HepG2 (cell line): Measurements from ENCODE around the gene CTXN3. TPM values are rescaled to one million over a fixed set of nuclear protein-coding genes. Genes with fewer than 3 reads are reported as not detected.

Experiments used
- ATAC-seq: fragments of 200-7000 bp; cut with Tn5 transposase; 3 replicates; pipeline ENCODE4 v1.9.1; 2020; ENCODE audit warnings: mild to moderate bottlenecking, moderate library complexity
- BruUV-seq: library from RNA; stranded (reverse); fragments of 400-500 nt; replicated peaks from 2 replicates; lab custom pipeline; 2021; lab: Mats Ljungman, UMichigan
- CTCF ChIA-PET: fragments of 300-600 bp; formaldehyde crosslinking; extraction: SDS; loops from one replicate; lab custom pipeline; 2021; ENCODE audit warnings: low total read pairs, inconsistent platforms, low intra/inter-chr PET ratio; lab: Yijun Ruan, JAX
- POLR2A ChIA-PET: fragments of 350-600 bp; sonication (Branson Sonifier 250); formaldehyde crosslinking; loops from one replicate; lab custom pipeline; 2020; ENCODE audit warnings: antibody characterized with exemption, inconsistent platforms; lab: Yijun Ruan, JAX
- DNase-seq: peaks from one replicate; pipeline ENCODE4 v3.0.0-alpha.2; 2015; ENCODE audit warnings: low spot score
- FAIRE-seq: peaks from 3 replicates; lab custom pipeline; 2011; peaks lifted over from hg19 to GRCh38; lab: Jason Lieb, UNC
- H2AFZ ChIP-seq: one replicate; pipeline ENCODE4 v1.6.1; 2011; ENCODE audit warnings: low read length, inconsistent platforms
- H3K27ac ChIP-seq: fragments of 300-600 bp; 3 replicates; pipeline ENCODE4 v1.8.0; 2011; ENCODE audit warnings: mixed run types, mild to moderate bottlenecking, mixed read lengths, low read length, inconsistent platforms; ENCODE audit not compliant: insufficient read depth; ENCODE audit errors: extremely low read length
- H3K27me3 ChIP-seq, 2 experiments: fragments of 200-600 bp in 1 of 2; 2 replicates in 1 of 2; 3 replicates in 1 of 2; pipeline versions ENCODE4 v1.6.0 to v1.8.0; 2011; ENCODE audit warnings: low read length in 2 of 2, mild to moderate bottlenecking in 2 of 2, moderate library complexity in 2 of 2, inconsistent platforms in 1 of 2; ENCODE audit not compliant: insufficient read depth in 2 of 2, control insufficient read depth in 1 of 2
- H3K36me3 ChIP-seq, 2 experiments: fragments of 200-600 bp in 1 of 2; replicated peaks in 1 of 2; 2 replicates in 1 of 2; 3 replicates in 1 of 2; pipeline versions ENCODE4 v1.5.1 to v1.8.0; 2011; ENCODE audit warnings: low read length in 2 of 2, inconsistent platforms in 1 of 2; ENCODE audit not compliant: insufficient read depth in 2 of 2, control insufficient read depth in 1 of 2
- H3K4me1 ChIP-seq: 2 replicates; pipeline ENCODE4 v1.5.1; 2012; ENCODE audit warnings: low read length, inconsistent platforms; ENCODE audit not compliant: insufficient read depth
- H3K4me2 ChIP-seq: 2 replicates; pipeline ENCODE4 v1.6.0; 2011; ENCODE audit warnings: low read depth, low read length, inconsistent platforms
- H3K4me3 ChIP-seq, 3 experiments: fragments of 200-600 bp in 1 of 3; sonication (generic), shearing (Covaris generic) in 1 of 3; replicated peaks in 1 of 3; 2 replicates each; pipeline ENCODE4 v1.5.1; 2011 to 2016; ENCODE audit warnings: low read length in 3 of 3, inconsistent platforms in 2 of 3, low read depth in 2 of 3, mild to moderate bottlenecking in 2 of 3, control low read depth in 1 of 3, mixed read lengths in 1 of 3; ENCODE audit not compliant: insufficient read depth in 1 of 3
- H3K79me2 ChIP-seq: one replicate; pipeline ENCODE4 v1.6.1; 2011; ENCODE audit warnings: low read length, inconsistent platforms; ENCODE audit not compliant: insufficient read depth
- H3K9ac ChIP-seq: 2 replicates; pipeline ENCODE4 v1.6.0; 2011; ENCODE audit warnings: mild to moderate bottlenecking, low read depth, low read length, inconsistent platforms; ENCODE audit not compliant: insufficient read depth
- H3K9me3 ChIP-seq: 2 replicates; pipeline ENCODE4 v1.5.1; 2012; ENCODE audit warnings: mild to moderate bottlenecking, low read length
- H4K20me1 ChIP-seq: 2 replicates; pipeline ENCODE4 v1.6.0; 2011; ENCODE audit warnings: inconsistent platforms, mild to moderate bottlenecking, low read length, moderate library complexity; ENCODE audit not compliant: insufficient read depth
- E2F5 ChIP-seq: sonication (generic); formaldehyde crosslinking; conservative IDR thresholded peaks from 2 replicates; pipeline ENCODE4 v1.4.0; 2020; ENCODE audit warnings: missing genetic modification reagents
- FOXO4 ChIP-seq: sonication (generic); formaldehyde crosslinking; conservative IDR thresholded peaks from 2 replicates; pipeline ENCODE4 v1.8.1; 2023; ENCODE audit warnings: missing genetic modification reagents
- KLF6 ChIP-seq: IDR thresholded peaks from 2 replicates; pipeline ENCODE4 v1.8.0; 2016; ENCODE audit warnings: missing biosample characterization, missing genetic modification reagents
- MED13 ChIP-seq: sonication (generic); formaldehyde crosslinking; IDR thresholded peaks from 2 replicates; pipeline ENCODE4 v1.5.0; 2020; ENCODE audit warnings: missing genetic modification reagents
- PAF1 ChIP-seq: IDR thresholded peaks from 2 replicates; pipeline ENCODE4 v1.6.1; 2016; ENCODE audit warnings: missing genetic modification reagents, missing compliant biosample characterization
- POLR2G ChIP-seq: fragments of 200-400 bp; formaldehyde crosslinking; IDR thresholded peaks from 2 replicates; pipeline ENCODE4 v1.6.1; 2018; ENCODE audit warnings: mild to moderate bottlenecking, low read depth, low read length, moderate library complexity
- TARDBP ChIP-seq: sonication (generic); formaldehyde crosslinking; IDR thresholded peaks from 2 replicates; pipeline ENCODE4 v1.8.0; 2022; ENCODE audit warnings: mild to moderate bottlenecking, missing genetic modification reagents
- THRA ChIP-seq: sonication (generic); formaldehyde crosslinking; IDR thresholded peaks from 2 replicates; pipeline ENCODE4 v1.4.0; 2020; ENCODE audit warnings: missing genetic modification reagents, borderline replicate concordance
- ZBED4 ChIP-seq: sonication (generic); formaldehyde crosslinking; IDR thresholded peaks from 2 replicates; pipeline ENCODE4 v1.4.0; 2020; ENCODE audit warnings: missing genetic modification reagents, borderline replicate concordance
- ZBTB1 ChIP-seq: sonication (generic); formaldehyde crosslinking; IDR thresholded peaks from 2 replicates; pipeline ENCODE4 v1.4.0; 2020; ENCODE audit warnings: missing genetic modification reagents, borderline replicate concordance
- ZKSCAN5 ChIP-seq: sonication (generic); formaldehyde crosslinking; IDR thresholded peaks from 2 replicates; pipeline ENCODE4 v1.5.1; 2020; ENCODE audit warnings: mild to moderate bottlenecking, missing genetic modification reagents
- ZNF24 ChIP-seq: fragments of 450-650 bp; IDR thresholded peaks from 2 replicates; pipeline ENCODE4 v1.6.1; 2017; ENCODE audit warnings: antibody characterized with exemption, mild to moderate bottlenecking
- ZSCAN25 ChIP-seq: sonication (generic); formaldehyde crosslinking; IDR thresholded peaks from 2 replicates; pipeline ENCODE4 v1.8.0; 2022; ENCODE audit warnings: mild to moderate bottlenecking, missing genetic modification reagents
- WGBS: methylation state at CpG from one replicate; pipeline ENCODE4 v1.1.6; 2017; ENCODE audit warnings: low lambda C conversion rate; 5-methylcytosine and 5-hydroxymethylcytosine counted together
- in situ Hi-C: cut with HindIII; loops from 2 replicates; pipeline ENCODE4 v1.10.0; 2017; ENCODE audit warnings: low pct_unique_long_range_greater_than_20kb; ENCODE audit not compliant: extremely low pct_ligation_motif_present
- intact Hi-C: fragments of 100-400 bp; cut with micrococcal nuclease; formaldehyde crosslinking; loops from one replicate; pipeline ENCODE4 v1.10.0; 2022; ENCODE audit not compliant: unreplicated experiment
- polyA plus RNA-seq, 8 experiments: library from polyadenylated mRNA; depleted of rRNA in 3 of 8; stranded (reverse) in 7 of 8; unstranded in 1 of 8; fragments of >200 nt; fragmentation: Illumina TruSeq in 4 of 8; extraction: Trizol in 4 of 8; gene quantifications; 2 replicates each; pipeline versions ENCODE4 v1.2.1 to v1.2.3, GENCODE V29; 2011 to 2016; ENCODE audit warnings: low read depth in 4 of 8, missing spikeins in 1 of 8, mixed read lengths in 1 of 8; ENCODE audit not compliant: insufficient read depth in 1 of 8
- total RNA-seq, 5 experiments: library from RNA; depleted of rRNA; stranded (reverse); fragments of >200 nt; fragmentation: Illumina TruSeq; extraction: Trizol; gene quantifications; 2 replicates each; pipeline ENCODE4 v1.2.3, GENCODE V29; 2016; ENCODE audit warnings: low read depth in 1 of 5

The CTXN3 gene
- total and polyA plus RNA-seq, 2 of the 13 experiments (the other 11 are each of a cell fraction or from before 2014, with no cell fraction given), result not detected

- no peak overlapping the region for H3K4me2 ChIP-seq
- CTCF ChIA-PET, result no interaction called here
- TF ChIP-seq POLR2G (no peak), ZKSCAN5 (CRISPR knock-in tag) (no peak), TARDBP (no peak), KLF6 (CRISPR knock-in tag) (no peak), THRA (CRISPR knock-in tag) (no peak), ZBED4 (CRISPR knock-in tag) (no peak), PAF1 (CRISPR knock-in tag) (no peak), ZSCAN25 (no peak), E2F5 (no peak), MED13 (CRISPR knock-in tag) (no peak), ZNF24 (no peak), ZBTB1 (CRISPR knock-in tag) (no peak), FOXO4 (CRISPR knock-in tag) (no peak)
Measured at GRCh38 chr5:127601111-127601510, 47.8 kb upstream of the CTXN3 start.

More at GRCh38 chr5:127601111-127601510, 47.8 kb upstream of the CTXN3 start:
- no peaks in the 10 kb centered on the region for H3K36me3 ChIP-seq
- in situ Hi-C loops, result no loop called here
- no TSS peak for BruUV-seq
- no peak overlapping the region for H3K9ac ChIP-seq
- WGBS, result 47% methylated on average over 1 of the region's 1 CpG
- FAIRE-seq (no peak), DNase-seq (no peak), ATAC-seq (no peak)
- no peak overlapping the region for H3K27ac ChIP-seq
- no peaks in the 10 kb centered on the region; a peak in 1 of 5 replicates for H3K27me3 ChIP-seq
- no peak overlapping the region for H3K4me3 ChIP-seq
- no peaks in the 10 kb centered on the region for H3K79me2 ChIP-seq
- H4K20me1 ChIP-seq, result no peaks in the 10 kb centered on the region
- intact Hi-C loops, result no loop called here
- no peaks in the 10 kb centered on the region for H3K9me3 ChIP-seq
- H2AFZ ChIP-seq, result no peak overlapping the region
- no peaks in the 10 kb centered on the region for H3K4me1 ChIP-seq
- POLR2A ChIA-PET, result no interaction called here
